HepG2 (cell line): ENCODE data around the gene PPP2R5D. TPM values are rescaled to one million over a fixed set of nuclear protein-coding genes. Genes with fewer than 3 reads are reported as not detected.
A peak's percentile ranks its signal among the peaks of the same experiment; 100 is the strongest.

Experiments
- CBX2 ChIP-seq, 2 experiments: fragments of 200-600 bp in 1 of 2; sonication (generic); formaldehyde crosslinking in 1 of 2; IDR thresholded peaks; 2 replicates each; pipeline versions ENCODE4 v1.7.0 to v1.8.1; 2018 to 2022; ENCODE audit warnings: low read depth in 2 of 2, low read length in 1 of 2, mild to moderate bottlenecking in 1 of 2, missing genetic modification reagents in 1 of 2
- ELF4 ChIP-seq: sonication (generic); formaldehyde crosslinking; IDR thresholded peaks from 2 replicates; pipeline ENCODE4 v1.5.0; 2020; ENCODE audit warnings: missing genetic modification reagents, mild to moderate bottlenecking, moderate library complexity, borderline replicate concordance
- FOXO1 ChIP-seq: sonication (generic); formaldehyde crosslinking; IDR thresholded peaks from 2 replicates; pipeline ENCODE4 v1.4.0; 2020; ENCODE audit warnings: missing genetic modification reagents
- HMGXB3 ChIP-seq: sonication (generic); formaldehyde crosslinking; IDR thresholded peaks from 2 replicates; pipeline ENCODE4 v1.4.0; 2020; ENCODE audit warnings: missing genetic modification reagents, borderline replicate concordance
- LBX2 ChIP-seq: sonication (generic); formaldehyde crosslinking; IDR thresholded peaks from 2 replicates; pipeline ENCODE4 v1.5.0; 2020; ENCODE audit warnings: missing genetic modification reagents, mild to moderate bottlenecking, borderline replicate concordance
- NR2C2 ChIP-seq: sonication (generic); formaldehyde crosslinking; IDR thresholded peaks from 2 replicates; pipeline ENCODE4 v1.4.0; 2020; ENCODE audit warnings: missing genetic modification reagents, mild to moderate bottlenecking, moderate library complexity, borderline replicate concordance
- RERE ChIP-seq: IDR thresholded peaks from 2 replicates; pipeline ENCODE4 v1.6.1; 2016; ENCODE audit warnings: low read depth, missing genetic modification reagents, missing compliant biosample characterization
- SCMH1 ChIP-seq: sonication (generic); formaldehyde crosslinking; IDR thresholded peaks from 2 replicates; pipeline ENCODE4 v1.9.0; 2021; ENCODE audit warnings: missing genetic modification reagents, mild to moderate bottlenecking, borderline replicate concordance
- SMAD1 ChIP-seq: sonication (generic); formaldehyde crosslinking; IDR thresholded peaks from 2 replicates; pipeline ENCODE4 v1.4.0; 2020; ENCODE audit warnings: missing genetic modification reagents, low read depth, mild to moderate bottlenecking, borderline replicate concordance
- ZBTB1 ChIP-seq: sonication (generic); formaldehyde crosslinking; IDR thresholded peaks from 2 replicates; pipeline ENCODE4 v1.4.0; 2020; ENCODE audit warnings: missing genetic modification reagents, borderline replicate concordance
- ZFP90 ChIP-seq: sonication (generic); formaldehyde crosslinking; IDR thresholded peaks from 2 replicates; pipeline ENCODE4 v1.8.0; 2022; ENCODE audit warnings: missing genetic modification reagents, mild to moderate bottlenecking, inconsistent platforms, borderline replicate concordance
- ZFY ChIP-seq: sonication (generic); formaldehyde crosslinking; IDR thresholded peaks from 2 replicates; pipeline ENCODE4 v1.4.0; 2020; ENCODE audit warnings: missing genetic modification reagents
- ZNF224 ChIP-seq: sonication (generic); formaldehyde crosslinking; IDR thresholded peaks from 2 replicates; pipeline ENCODE4 v1.5.0; 2020; ENCODE audit warnings: mild to moderate bottlenecking, missing genetic modification reagents
- ZNF331 ChIP-seq: sonication (generic); formaldehyde crosslinking; IDR thresholded peaks from 2 replicates; pipeline ENCODE4 v1.4.0; 2020; ENCODE audit warnings: missing genetic modification reagents
- ZNF670 ChIP-seq: sonication (generic); formaldehyde crosslinking; IDR thresholded peaks from 2 replicates; pipeline ENCODE4 v1.8.0; 2022; ENCODE audit warnings: mild to moderate bottlenecking, missing genetic modification reagents, borderline replicate concordance
- polyA plus RNA-seq, 8 experiments: library from polyadenylated mRNA; depleted of rRNA in 3 of 8; stranded (reverse) in 7 of 8; unstranded in 1 of 8; fragments of >200 nt; fragmentation: Illumina TruSeq in 4 of 8; extraction: Trizol in 4 of 8; gene quantifications; 2 replicates each; pipeline versions ENCODE4 v1.2.1 to v1.2.3, GENCODE V29; 2011 to 2016; ENCODE audit warnings: low read depth in 4 of 8, missing spikeins in 1 of 8, mixed read lengths in 1 of 8; ENCODE audit not compliant: insufficient read depth in 1 of 8
- total RNA-seq, 5 experiments: library from RNA; depleted of rRNA; stranded (reverse); fragments of >200 nt; fragmentation: Illumina TruSeq; extraction: Trizol; gene quantifications; 2 replicates each; pipeline ENCODE4 v1.2.3, GENCODE V29; 2016; ENCODE audit warnings: low read depth in 1 of 5
- TF ChIP-seq, protein P1 (sequence below): sonication (generic); formaldehyde crosslinking; IDR thresholded peaks from 2 replicates; pipeline ENCODE4 v1.8.1; 2023; ENCODE audit warnings: missing genetic modification reagents, inconsistent platforms, borderline replicate concordance

PPP2R5D gene
- total and polyA plus RNA-seq, 2 of the 13 experiments (the other 11 are each of a cell fraction or from before 2014, with no cell fraction given) = 53.7 to 60.4 TPM

DNA sequence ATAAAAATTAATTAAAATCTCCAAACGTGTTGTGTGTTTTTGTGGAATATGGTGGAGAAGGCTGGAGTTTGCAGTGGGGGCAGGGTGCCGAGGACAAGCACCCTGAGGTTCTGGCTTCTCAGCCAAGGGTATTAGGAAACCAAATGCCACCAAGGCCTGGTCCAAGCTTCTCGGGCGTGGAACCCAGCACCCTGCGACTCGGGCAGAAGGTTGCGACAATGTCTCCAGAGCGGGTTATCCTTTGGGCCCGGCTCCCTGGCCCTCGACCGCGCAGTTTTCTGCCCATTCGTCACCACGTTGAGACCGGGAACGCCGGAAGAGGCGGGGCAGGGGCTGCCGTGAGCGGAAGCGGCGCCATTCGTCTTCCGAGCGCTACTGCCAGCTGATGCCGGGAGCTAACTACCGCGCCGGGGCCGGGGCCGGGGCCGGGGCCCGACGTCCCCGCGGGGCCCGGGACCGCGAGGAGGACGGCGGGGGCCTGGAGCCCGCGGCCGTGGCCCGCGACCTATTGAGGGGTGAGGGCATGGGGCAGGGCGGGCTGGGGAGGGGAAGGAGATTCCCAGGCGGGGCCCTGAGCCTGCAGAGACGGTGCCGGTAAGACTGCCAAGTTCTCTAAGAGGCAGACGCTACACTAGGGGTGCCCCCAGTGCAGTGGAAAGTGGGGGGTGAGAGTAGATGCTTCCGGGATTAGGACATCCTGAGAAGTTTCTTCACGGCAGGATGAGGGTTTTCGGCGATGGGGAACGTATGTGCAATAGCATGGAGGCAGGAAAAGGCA is 37.1 kb downstream of the PPP2R5D start, which contains the start of gene RRP36 (continued):
- TF ChIP-seq, protein P1, sequence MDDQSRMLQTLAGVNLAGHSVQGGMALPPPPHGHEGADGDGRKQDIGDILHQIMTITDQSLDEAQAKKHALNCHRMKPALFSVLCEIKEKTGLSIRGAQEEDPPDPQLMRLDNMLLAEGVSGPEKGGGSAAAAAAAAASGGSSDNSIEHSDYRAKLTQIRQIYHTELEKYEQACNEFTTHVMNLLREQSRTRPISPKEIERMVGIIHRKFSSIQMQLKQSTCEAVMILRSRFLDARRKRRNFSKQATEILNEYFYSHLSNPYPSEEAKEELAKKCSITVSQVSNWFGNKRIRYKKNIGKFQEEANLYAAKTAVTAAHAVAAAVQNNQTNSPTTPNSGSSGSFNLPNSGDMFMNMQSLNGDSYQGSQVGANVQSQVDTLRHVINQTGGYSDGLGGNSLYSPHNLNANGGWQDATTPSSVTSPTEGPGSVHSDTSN (CRISPR knock-in tag) = no peak
- no peak for TF ChIP-seq ZBTB1 (CRISPR knock-in tag)
- peak; percentile 90 for TF ChIP-seq ZFP90 (CRISPR knock-in tag)
- TF ChIP-seq SMAD1 (CRISPR knock-in tag) = peak; percentile 47; the same call in 1 of the 2 replicates
- 0 out of 2 replicates have a peak, but pooled peaks have one; percentile 36 for TF ChIP-seq ZNF224 (CRISPR knock-in tag)
- TF ChIP-seq ZNF670 = peak; percentile 54; the same call in 1 of the 2 replicates
- no peak for TF ChIP-seq CBX2 (IDR thresholded peaks at IDR 0.05; ENCODE audit: low read depth, low read length)
- TF ChIP-seq CBX2 (CRISPR knock-in tag; IDR thresholded peaks at IDR 0.05; ENCODE audit: low read depth) = no peak
- no peak; the same call in 1 of the 2 replicates for TF ChIP-seq ZNF331 (CRISPR knock-in tag)
- TF ChIP-seq NR2C2 (CRISPR knock-in tag) = peak; percentile 39; the same call in 1 of the 2 replicates
- peak; percentile 92 for TF ChIP-seq ZFY (CRISPR knock-in tag)
- no peak for TF ChIP-seq RERE (CRISPR knock-in tag)
- TF ChIP-seq LBX2 (CRISPR knock-in tag) = no peak
- TF ChIP-seq FOXO1 (CRISPR knock-in tag) = peak; percentile 25; the same call in 1 of the 2 replicates
- no peak for TF ChIP-seq HMGXB3 (CRISPR knock-in tag)
- no peak for TF ChIP-seq SCMH1 (CRISPR knock-in tag)
- TF ChIP-seq ELF4 (CRISPR knock-in tag) = no peak
